HepG2 (cell line): ENCODE measurements around the gene MINDY2. TPM values are rescaled to one million over a fixed set of nuclear protein-coding genes. Genes with fewer than 3 reads are reported as not detected.
A peak's percentile ranks its signal among the peaks of the same experiment; 100 is the strongest.

Source experiments
- ATF7-NPFF ChIP-seq: sonication (generic); formaldehyde crosslinking; IDR thresholded peaks from 2 replicates; pipeline ENCODE4 v1.8.1; 2023; ENCODE audit warnings: mild to moderate bottlenecking, low read depth, missing genetic modification reagents, moderate library complexity
- CBFB ChIP-seq: sonication (generic); formaldehyde crosslinking; IDR thresholded peaks from 2 replicates; pipeline ENCODE4 v1.4.0; 2020; ENCODE audit warnings: missing genetic modification reagents
- CC2D1A ChIP-seq: sonication (generic); formaldehyde crosslinking; IDR thresholded peaks from 2 replicates; pipeline ENCODE4 v1.8.1; 2023; ENCODE audit warnings: mild to moderate bottlenecking, missing genetic modification reagents
- DR1 ChIP-seq: sonication (generic); formaldehyde crosslinking; IDR thresholded peaks from 2 replicates; pipeline ENCODE4 v1.8.0; 2021; ENCODE audit warnings: mild to moderate bottlenecking, missing genetic modification reagents, inconsistent platforms
- EEA1 ChIP-seq: sonication (generic); formaldehyde crosslinking; IDR thresholded peaks from 2 replicates; pipeline ENCODE4 v1.5.1; 2020; ENCODE audit warnings: mild to moderate bottlenecking, missing genetic modification reagents, borderline replicate concordance
- EZH2 ChIP-seq: conservative IDR thresholded peaks from 2 replicates; pipeline ENCODE4 v1.6.1; 2012; ENCODE audit warnings: mild to moderate bottlenecking, low read depth, low read length, moderate library complexity
- HDAC6 ChIP-seq: fragments of 200-600 bp; sonication (generic); IDR thresholded peaks from 2 replicates; pipeline ENCODE4 v1.7.0; 2017; ENCODE audit warnings: mild to moderate bottlenecking, antibody characterized with exemption, low read length, low read depth
- PITX1 ChIP-seq: sonication (generic); formaldehyde crosslinking; IDR thresholded peaks from 2 replicates; pipeline ENCODE4 v1.5.1; 2020; ENCODE audit warnings: mild to moderate bottlenecking, missing genetic modification reagents
- POGZ ChIP-seq: sonication (generic); formaldehyde crosslinking; IDR thresholded peaks from 2 replicates; pipeline ENCODE4 v1.4.0; 2020; ENCODE audit warnings: mild to moderate bottlenecking, missing genetic modification reagents
- REPIN1 ChIP-seq: sonication (generic); formaldehyde crosslinking; IDR thresholded peaks from 2 replicates; pipeline ENCODE4 v1.8.0; 2022; ENCODE audit warnings: missing genetic modification reagents, low read depth, mild to moderate bottlenecking, borderline replicate concordance
- RXRA ChIP-seq: sonication (generic); formaldehyde crosslinking; IDR thresholded peaks from 2 replicates; pipeline ENCODE4 v1.5.1; 2020; ENCODE audit warnings: missing genetic modification reagents
- SPEN ChIP-seq: sonication (generic); formaldehyde crosslinking; IDR thresholded peaks from 2 replicates; pipeline ENCODE4 v1.5.1; 2020; ENCODE audit warnings: low read depth, mild to moderate bottlenecking, missing genetic modification reagents
- STAG1 ChIP-seq: sonication (generic); formaldehyde crosslinking; IDR thresholded peaks from 2 replicates; pipeline ENCODE4 v1.4.0; 2020; ENCODE audit warnings: missing genetic modification reagents
- WIZ ChIP-seq: sonication (generic); formaldehyde crosslinking; IDR thresholded peaks from 2 replicates; pipeline ENCODE4 v1.5.1; 2020; ENCODE audit warnings: mild to moderate bottlenecking, missing genetic modification reagents
- ZC3H4 ChIP-seq: sonication (generic); formaldehyde crosslinking; IDR thresholded peaks from 2 replicates; pipeline ENCODE4 v1.4.0; 2020; ENCODE audit warnings: missing genetic modification reagents, borderline replicate concordance
- ZFP82 ChIP-seq: sonication (generic); formaldehyde crosslinking; IDR thresholded peaks from 2 replicates; pipeline ENCODE4 v1.5.1; 2020; ENCODE audit warnings: mild to moderate bottlenecking, missing genetic modification reagents, borderline replicate concordance
- ZMAT3 ChIP-seq: sonication (generic); formaldehyde crosslinking; conservative IDR thresholded peaks from 2 replicates; pipeline ENCODE4 v1.7.0; 2021; ENCODE audit warnings: missing genetic modification reagents
- ZNF234 ChIP-seq: sonication (generic); formaldehyde crosslinking; conservative IDR thresholded peaks from 2 replicates; pipeline ENCODE4 v1.5.1; 2020; ENCODE audit warnings: mild to moderate bottlenecking, missing genetic modification reagents
- ZNF354B ChIP-seq: sonication (generic); formaldehyde crosslinking; IDR thresholded peaks from 2 replicates; pipeline ENCODE4 v1.8.0; 2022; ENCODE audit warnings: mild to moderate bottlenecking, missing genetic modification reagents
- ZNF780A ChIP-seq: sonication (generic); formaldehyde crosslinking; IDR thresholded peaks from 2 replicates; pipeline ENCODE4 v1.8.0; 2022; ENCODE audit warnings: mild to moderate bottlenecking, missing genetic modification reagents, moderate library complexity
- polyA plus RNA-seq, 8 experiments: library from polyadenylated mRNA; depleted of rRNA in 3 of 8; stranded (reverse) in 7 of 8; unstranded in 1 of 8; fragments of >200 nt; fragmentation: Illumina TruSeq in 4 of 8; extraction: Trizol in 4 of 8; gene quantifications; 2 replicates each; pipeline versions ENCODE4 v1.2.1 to v1.2.3, GENCODE V29; 2011 to 2016; ENCODE audit warnings: low read depth in 4 of 8, missing spikeins in 1 of 8, mixed read lengths in 1 of 8; ENCODE audit not compliant: insufficient read depth in 1 of 8
- total RNA-seq, 5 experiments: library from RNA; depleted of rRNA; stranded (reverse); fragments of >200 nt; fragmentation: Illumina TruSeq; extraction: Trizol; gene quantifications; 2 replicates each; pipeline ENCODE4 v1.2.3, GENCODE V29; 2016; ENCODE audit warnings: low read depth in 1 of 5
- TF ChIP-seq, protein P1 (sequence below): IDR thresholded peaks from 2 replicates; pipeline ENCODE4 v1.6.1; 2012; ENCODE audit warnings: inconsistent platforms
- TF ChIP-seq, protein P2 (sequence below): IDR thresholded peaks from 2 replicates; pipeline ENCODE4 v1.6.1; 2018; ENCODE audit warnings: missing genetic modification reagents
- TF ChIP-seq, protein P3 (sequence below): sonication (generic); formaldehyde crosslinking; IDR thresholded peaks from 2 replicates; pipeline ENCODE4 v1.5.0; 2020; ENCODE audit warnings: missing genetic modification reagents
- TF ChIP-seq, protein P4 (sequence below), 2 experiments: IDR thresholded peaks; 2 replicates each; pipeline ENCODE4 v1.6.1; 2011 to 2012; ENCODE audit warnings: low read length in 2 of 2, borderline replicate concordance in 1 of 2, low read depth in 1 of 2, mild to moderate bottlenecking in 1 of 2, moderate library complexity in 1 of 2

Gene MINDY2
- total and polyA plus RNA-seq, 2 of the 13 experiments (the other 11 are each of a cell fraction or from before 2014, with no cell fraction given): 7.2 to 12.6 TPM

DNA sequence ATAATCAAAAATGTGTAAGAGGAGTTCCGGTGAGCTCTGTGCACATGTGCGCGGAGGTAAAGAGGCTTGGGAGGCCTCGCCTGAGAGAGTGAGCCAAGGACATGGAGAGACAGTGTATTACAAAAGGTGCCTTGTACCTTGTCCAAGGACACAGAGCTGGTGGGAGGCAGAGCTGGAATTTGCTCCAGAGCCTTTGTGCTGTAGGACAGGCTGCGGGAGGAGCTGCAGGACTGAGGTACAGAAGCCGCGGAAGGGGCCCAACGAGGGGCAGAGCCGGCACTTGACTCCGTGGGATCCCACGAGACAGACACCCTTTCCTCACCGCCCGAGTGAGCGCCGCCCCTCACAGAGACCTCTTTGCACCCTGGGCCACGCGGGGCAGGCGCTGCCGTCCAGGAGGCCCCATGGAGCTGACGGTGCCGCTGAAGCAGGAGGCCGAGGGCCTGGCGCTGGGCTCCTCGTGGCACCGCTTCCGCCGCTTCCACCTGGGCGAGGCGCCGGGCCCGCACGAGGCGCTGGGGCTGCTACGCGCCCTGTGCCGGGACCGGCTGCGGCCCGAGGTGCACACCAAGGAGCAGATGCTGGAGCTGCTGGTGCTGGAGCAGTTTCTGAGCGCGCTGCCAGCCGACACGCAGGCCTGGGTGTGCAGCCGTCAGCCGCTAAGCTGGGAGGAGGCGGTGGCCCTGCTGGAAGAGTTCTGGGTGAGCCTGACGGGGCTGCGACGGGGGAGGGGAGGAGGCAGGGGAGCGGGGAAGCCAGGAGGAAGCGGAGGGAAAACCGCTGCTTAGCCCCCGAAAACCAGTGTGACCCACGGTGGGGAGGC is 93.7 kb downstream of the MINDY2 start (continued):
- TF ChIP-seq CBFB (CRISPR knock-in tag): peak; percentile 57; the same call in 1 of the 2 replicates
- TF ChIP-seq STAG1 (CRISPR knock-in tag): peak; percentile 35
- 0 out of 2 replicates have a peak, but pooled peaks have one; percentile 61 for TF ChIP-seq EEA1 (CRISPR knock-in tag)
- TF ChIP-seq DR1: peak; percentile 36; the same call in 1 of the 2 replicates
- TF ChIP-seq POGZ (CRISPR knock-in tag): peak; percentile 56; the same call in 1 of the 2 replicates
- TF ChIP-seq PITX1 (CRISPR knock-in tag): peak; percentile 68; the same call in 1 of the 2 replicates
- no peak for TF ChIP-seq EZH2
- peak; percentile 74; the same call in 1 of the 2 replicates for TF ChIP-seq ATF7-NPFF (CRISPR knock-in tag)
- 0 out of 2 replicates have a peak, but pooled peaks have one; percentile 83 for TF ChIP-seq ZNF234 (CRISPR knock-in tag)
- TF ChIP-seq, protein P1, sequence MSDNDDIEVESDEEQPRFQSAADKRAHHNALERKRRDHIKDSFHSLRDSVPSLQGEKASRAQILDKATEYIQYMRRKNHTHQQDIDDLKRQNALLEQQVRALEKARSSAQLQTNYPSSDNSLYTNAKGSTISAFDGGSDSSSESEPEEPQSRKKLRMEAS: peak; percentile 91
- peak; percentile 66; the same call in 1 of the 2 replicates for TF ChIP-seq ZC3H4 (CRISPR knock-in tag)
- TF ChIP-seq, protein P2, sequence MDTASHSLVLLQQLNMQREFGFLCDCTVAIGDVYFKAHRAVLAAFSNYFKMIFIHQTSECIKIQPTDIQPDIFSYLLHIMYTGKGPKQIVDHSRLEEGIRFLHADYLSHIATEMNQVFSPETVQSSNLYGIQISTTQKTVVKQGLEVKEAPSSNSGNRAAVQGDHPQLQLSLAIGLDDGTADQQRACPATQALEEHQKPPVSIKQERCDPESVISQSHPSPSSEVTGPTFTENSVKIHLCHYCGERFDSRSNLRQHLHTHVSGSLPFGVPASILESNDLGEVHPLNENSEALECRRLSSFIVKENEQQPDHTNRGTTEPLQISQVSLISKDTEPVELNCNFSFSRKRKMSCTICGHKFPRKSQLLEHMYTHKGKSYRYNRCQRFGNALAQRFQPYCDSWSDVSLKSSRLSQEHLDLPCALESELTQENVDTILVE (CRISPR knock-in tag): peak; percentile 42; the same call in 1 of the 2 replicates
- 0 out of 2 replicates have a peak, but pooled peaks have one; percentile 66 for TF ChIP-seq CC2D1A (CRISPR knock-in tag)
- peak; percentile 73; the same call in 1 of the 2 replicates for TF ChIP-seq ZFP82 (CRISPR knock-in tag)
- TF ChIP-seq HDAC6: no peak
- peak; percentile 80 for TF ChIP-seq SPEN (CRISPR knock-in tag)
- TF ChIP-seq ZNF780A (CRISPR knock-in tag): no peak; the same call in 1 of the 2 replicates
- TF ChIP-seq, protein P3, sequence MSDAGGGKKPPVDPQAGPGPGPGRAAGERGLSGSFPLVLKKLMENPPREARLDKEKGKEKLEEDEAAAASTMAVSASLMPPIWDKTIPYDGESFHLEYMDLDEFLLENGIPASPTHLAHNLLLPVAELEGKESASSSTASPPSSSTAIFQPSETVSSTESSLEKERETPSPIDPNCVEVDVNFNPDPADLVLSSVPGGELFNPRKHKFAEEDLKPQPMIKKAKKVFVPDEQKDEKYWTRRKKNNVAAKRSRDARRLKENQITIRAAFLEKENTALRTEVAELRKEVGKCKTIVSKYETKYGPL (CRISPR knock-in tag): no peak
- TF ChIP-seq, protein P4, sequence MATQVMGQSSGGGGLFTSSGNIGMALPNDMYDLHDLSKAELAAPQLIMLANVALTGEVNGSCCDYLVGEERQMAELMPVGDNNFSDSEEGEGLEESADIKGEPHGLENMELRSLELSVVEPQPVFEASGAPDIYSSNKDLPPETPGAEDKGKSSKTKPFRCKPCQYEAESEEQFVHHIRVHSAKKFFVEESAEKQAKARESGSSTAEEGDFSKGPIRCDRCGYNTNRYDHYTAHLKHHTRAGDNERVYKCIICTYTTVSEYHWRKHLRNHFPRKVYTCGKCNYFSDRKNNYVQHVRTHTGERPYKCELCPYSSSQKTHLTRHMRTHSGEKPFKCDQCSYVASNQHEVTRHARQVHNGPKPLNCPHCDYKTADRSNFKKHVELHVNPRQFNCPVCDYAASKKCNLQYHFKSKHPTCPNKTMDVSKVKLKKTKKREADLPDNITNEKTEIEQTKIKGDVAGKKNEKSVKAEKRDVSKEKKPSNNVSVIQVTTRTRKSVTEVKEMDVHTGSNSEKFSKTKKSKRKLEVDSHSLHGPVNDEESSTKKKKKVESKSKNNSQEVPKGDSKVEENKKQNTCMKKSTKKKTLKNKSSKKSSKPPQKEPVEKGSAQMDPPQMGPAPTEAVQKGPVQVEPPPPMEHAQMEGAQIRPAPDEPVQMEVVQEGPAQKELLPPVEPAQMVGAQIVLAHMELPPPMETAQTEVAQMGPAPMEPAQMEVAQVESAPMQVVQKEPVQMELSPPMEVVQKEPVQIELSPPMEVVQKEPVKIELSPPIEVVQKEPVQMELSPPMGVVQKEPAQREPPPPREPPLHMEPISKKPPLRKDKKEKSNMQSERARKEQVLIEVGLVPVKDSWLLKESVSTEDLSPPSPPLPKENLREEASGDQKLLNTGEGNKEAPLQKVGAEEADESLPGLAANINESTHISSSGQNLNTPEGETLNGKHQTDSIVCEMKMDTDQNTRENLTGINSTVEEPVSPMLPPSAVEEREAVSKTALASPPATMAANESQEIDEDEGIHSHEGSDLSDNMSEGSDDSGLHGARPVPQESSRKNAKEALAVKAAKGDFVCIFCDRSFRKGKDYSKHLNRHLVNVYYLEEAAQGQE (IDR thresholded peaks at IDR 0.05; ENCODE audit: borderline replicate concordance in 1 of 2, low read depth in 1 of 2, low read length in 2 of 2): no peak
- TF ChIP-seq WIZ (CRISPR knock-in tag): peak; percentile 90
- 0 out of 2 replicates have a peak, but pooled peaks have one; percentile 14 for TF ChIP-seq ZNF354B
- peak; percentile 74 for TF ChIP-seq REPIN1 (CRISPR knock-in tag)
- peak; percentile 92 for TF ChIP-seq ZMAT3 (CRISPR knock-in tag)
- TF ChIP-seq RXRA (CRISPR knock-in tag): peak; percentile 77; the same call in 1 of the 2 replicates
